Measurements from ENCODE around the gene USP40. TPM values are rescaled to one million over a fixed set of nuclear protein-coding genes. Genes with fewer than 3 reads are reported as not detected.
"Not testable (repeated sequence)": the region's sequence is repeated elsewhere in the genome, so short reads cannot be mapped to it uniquely, and the experiment has no call there.

Gene USP40
- total and polyA plus RNA-seq, 5 experiments from 2014 or later = 6.0 to 19.9 (median 9.4) TPM

DNA sequence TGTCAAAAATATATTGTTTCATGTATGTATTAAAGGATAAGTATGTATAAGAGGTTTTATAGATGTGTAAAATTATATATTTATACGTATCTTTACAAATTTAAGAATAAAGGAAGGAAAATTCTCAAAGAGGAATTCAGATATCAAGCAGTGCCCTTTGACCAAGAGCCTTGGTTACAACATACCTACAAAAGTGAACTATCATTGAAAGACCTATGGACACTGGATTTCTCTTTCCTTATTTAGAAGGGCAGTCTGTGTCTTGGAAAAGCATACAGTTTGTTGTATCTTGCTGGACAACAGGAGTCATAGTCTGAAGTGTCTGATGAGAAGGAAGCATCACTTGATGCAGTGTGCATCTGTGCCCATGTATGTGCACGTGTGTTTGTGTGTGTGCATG, 21.8 kb upstream of the USP40 start:
- no peak for DNase-seq
- H3K4me1 Mint-ChIP-seq = no peaks in the 10 kb centered on the region
- POLR2A ChIA-PET = no interaction called here
- no peak overlapping the region for H3K27ac Mint-ChIP-seq
- H3K4me3 Mint-ChIP-seq = no peak overlapping the region
- peaks cover 0 to 9% (median 0%) of the 10 kb centered on the region in 3 donors for H3K36me3 Mint-ChIP-seq
- H3K27me3 Mint-ChIP-seq = peaks cover 3 to 17% (median 14%) of the 10 kb centered on the region in 5 donors
- H3K9me3 Mint-ChIP-seq = no peaks in the 10 kb centered on the region
- ATAC-seq = no peak

DNA sequence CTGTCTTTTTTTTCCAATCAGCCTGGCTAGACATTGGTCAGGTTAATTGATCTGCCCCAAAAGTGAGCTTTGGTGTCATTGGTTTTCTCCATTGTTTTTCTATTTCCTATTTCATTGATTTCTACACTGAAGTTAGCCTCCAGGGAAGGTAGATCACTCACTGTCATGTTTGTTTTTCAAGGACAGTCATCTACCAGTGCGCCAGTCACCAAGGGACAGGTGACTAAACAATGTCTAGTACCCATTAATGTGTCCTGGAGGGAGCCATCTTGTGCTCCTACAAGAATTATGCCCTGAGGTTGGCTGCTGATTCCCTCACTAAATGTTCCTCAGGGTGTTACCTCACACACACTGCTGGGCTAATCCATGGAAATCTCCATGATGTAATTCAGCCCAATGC, 17.6 kb upstream of the USP40 start:
- DNase-seq (no peak), ATAC-seq (no peak)
- Mint-ChIP-seq H3K36me3 (peaks cover 0 to 9% (median 0%) of the 10 kb centered on the region in 3 donors), H3K27me3 (peaks cover 3 to 15% (median 12%) of the 10 kb centered on the region in 5 donors), H3K4me1 (no peaks in the 10 kb centered on the region), H3K27ac (no peak overlapping the region), H3K4me3 (no peak overlapping the region), H3K9me3 (no peaks in the 10 kb centered on the region)
- POLR2A ChIA-PET = no interaction called here

DNA sequence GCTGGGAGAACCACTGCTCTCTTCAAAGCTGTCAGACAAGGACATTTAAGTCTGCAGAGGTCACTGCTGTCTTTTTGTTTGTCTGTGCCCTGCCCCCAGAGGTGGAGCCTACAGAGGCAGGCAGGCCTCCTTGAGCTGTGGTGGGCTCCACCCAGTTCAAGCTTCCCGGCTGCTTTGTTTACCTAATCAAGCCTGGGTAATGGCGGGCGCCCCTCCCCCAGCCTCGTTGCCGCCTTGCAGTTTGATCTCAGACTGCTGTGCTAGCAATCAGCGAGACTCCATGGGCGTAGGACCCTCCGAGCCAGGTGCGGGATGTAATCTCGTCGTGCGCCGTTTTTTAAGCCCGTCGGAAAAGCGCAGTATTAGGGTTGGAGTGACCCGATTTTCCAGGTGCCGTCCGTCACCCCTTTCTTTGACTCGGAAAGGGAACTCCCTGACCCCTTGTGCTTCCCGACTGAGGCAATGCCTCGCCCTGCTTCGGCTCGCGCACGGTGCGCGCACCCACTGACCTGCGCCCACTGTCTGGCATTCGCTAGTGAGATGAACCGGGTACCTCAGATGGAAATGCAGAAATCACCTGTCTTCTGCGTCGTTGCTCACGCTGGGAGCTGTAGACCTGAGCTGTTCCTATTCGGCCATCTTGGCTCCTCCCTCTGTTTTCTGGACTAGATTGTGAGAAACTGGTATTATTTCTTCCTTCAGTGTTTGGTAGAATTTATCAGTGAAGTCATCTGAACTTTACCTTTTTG, 16.8 kb upstream of the USP40 start:
- not testable (repeated sequence) for DNase-seq

DNA sequence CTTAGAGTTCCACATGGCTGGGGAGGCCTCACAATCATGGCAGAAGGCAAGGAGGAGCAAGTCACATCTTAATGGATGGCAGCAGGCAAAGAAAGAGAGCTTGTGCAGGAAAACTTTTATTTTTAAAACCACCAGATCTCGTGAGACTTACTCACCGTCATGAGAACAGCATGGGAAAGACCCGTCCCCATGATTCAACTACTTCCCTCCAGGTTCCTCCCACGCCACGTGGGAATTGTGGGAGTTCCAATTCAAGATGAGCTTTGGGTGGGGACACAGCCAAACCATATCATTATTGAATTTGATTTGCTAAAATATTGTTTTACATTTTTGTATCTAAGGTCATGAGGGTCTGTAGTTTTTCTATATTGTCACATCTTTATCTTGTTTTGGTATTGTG, 10.8 kb upstream of the USP40 start:
- H3K4me3 Mint-ChIP-seq, H3K9me3 Mint-ChIP-seq, H3K36me3 Mint-ChIP-seq, ATAC-seq, H3K27me3 Mint-ChIP-seq, H3K4me1 Mint-ChIP-seq, DNase-seq: not testable (repeated sequence)
- POLR2A ChIA-PET = interaction anchor here (1.2 kb wide), 1 partner anchor 12 kb away, joined by 4 read pairs; no protein-coding TSS in a partner anchor
- peak overlapping the region in 1 of 10 donors; percentile 22 for H3K27ac Mint-ChIP-seq

More for the DNA sequence above, 16.8 kb upstream of the USP40 start:
- H3K9me3 Mint-ChIP-seq, POLR2A ChIA-PET, ATAC-seq, H3K4me1 Mint-ChIP-seq, H3K36me3 Mint-ChIP-seq: not testable (repeated sequence)
- peaks cover 3 to 15% (median 10%) of the 10 kb centered on the region in 5 donors for H3K27me3 Mint-ChIP-seq
- H3K4me3 Mint-ChIP-seq = peak overlapping the region in 5 of 10 donors; percentile 49 to 85 (median 53)
- peak overlapping the region in 2 of 10 donors; percentile 83 to 92 for H3K27ac Mint-ChIP-seq

DNA sequence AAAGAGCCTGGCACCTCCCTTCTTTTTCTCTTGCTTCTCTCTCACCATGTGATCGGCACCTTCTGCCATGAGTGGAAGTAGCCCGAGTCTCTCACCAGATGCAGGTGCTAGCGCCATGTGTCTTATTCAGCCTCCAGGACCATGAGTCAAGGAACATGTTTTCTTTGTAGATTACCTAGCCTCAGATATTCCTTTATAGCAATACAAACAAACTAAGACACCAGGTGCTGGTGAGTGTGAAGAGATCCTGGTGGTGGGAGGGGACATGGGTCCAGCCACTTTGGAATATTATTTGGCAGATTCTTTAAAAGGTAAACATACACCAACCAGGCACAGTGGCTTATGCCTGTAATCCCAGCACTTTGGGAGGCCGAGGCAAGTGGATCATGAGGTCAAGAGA, 5.9 kb upstream of the USP40 start:
- no peak overlapping the region for H3K27ac Mint-ChIP-seq
- no peak for ATAC-seq

DNA sequence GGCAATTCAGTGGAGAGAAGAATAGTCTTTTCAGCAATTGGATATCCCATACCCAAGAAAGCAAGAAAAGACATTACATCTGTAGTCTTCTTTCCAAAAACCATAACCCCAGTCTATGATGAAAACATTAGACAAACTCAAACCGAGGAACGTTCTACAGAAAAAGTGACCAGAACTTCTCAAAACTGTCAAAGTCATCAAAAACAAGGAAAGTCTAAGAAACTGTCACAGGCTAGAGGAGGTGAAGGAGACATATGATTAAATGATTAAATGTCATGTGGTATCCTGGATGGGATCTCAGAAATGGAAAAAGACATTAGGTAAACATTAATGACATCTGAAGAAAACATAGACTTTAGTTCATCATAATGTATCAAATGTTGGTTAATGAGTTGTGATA, 4.9 kb upstream of the USP40 start:
- peaks cover 0 to 5% (median 0%) of the 10 kb centered on the region in 9 donors for H3K9me3 Mint-ChIP-seq
- no peak overlapping the region for H3K27ac Mint-ChIP-seq
- no peaks in the 10 kb centered on the region for H3K4me1 Mint-ChIP-seq
- DNase-seq = no peak
- POLR2A ChIA-PET = no interaction called here
- peaks cover 0 to 5% (median 0%) of the 10 kb centered on the region in 3 donors for H3K36me3 Mint-ChIP-seq
- peaks cover 0 to 8% (median 0%) of the 10 kb centered on the region in 5 donors for H3K27me3 Mint-ChIP-seq
- no peak for ATAC-seq
- H3K4me3 Mint-ChIP-seq = no peak overlapping the region

More for the DNA sequence above, 5.9 kb upstream of the USP40 start:
- no peaks in the 10 kb centered on the region for H3K4me1 Mint-ChIP-seq
- DNase-seq = no peak
- no peak overlapping the region for H3K4me3 Mint-ChIP-seq
- H3K9me3 Mint-ChIP-seq = peaks cover 0 to 5% (median 0%) of the 10 kb centered on the region in 9 donors
- H3K36me3 Mint-ChIP-seq = peaks cover 0 to 5% (median 0%) of the 10 kb centered on the region in 3 donors
- POLR2A ChIA-PET = interaction anchor here (0.7 kb wide), 1 partner anchor 99 kb away, joined by 3 read pairs; no protein-coding TSS in a partner anchor
- H3K27me3 Mint-ChIP-seq = peaks cover 0 to 8% (median 0%) of the 10 kb centered on the region in 5 donors

DNA sequence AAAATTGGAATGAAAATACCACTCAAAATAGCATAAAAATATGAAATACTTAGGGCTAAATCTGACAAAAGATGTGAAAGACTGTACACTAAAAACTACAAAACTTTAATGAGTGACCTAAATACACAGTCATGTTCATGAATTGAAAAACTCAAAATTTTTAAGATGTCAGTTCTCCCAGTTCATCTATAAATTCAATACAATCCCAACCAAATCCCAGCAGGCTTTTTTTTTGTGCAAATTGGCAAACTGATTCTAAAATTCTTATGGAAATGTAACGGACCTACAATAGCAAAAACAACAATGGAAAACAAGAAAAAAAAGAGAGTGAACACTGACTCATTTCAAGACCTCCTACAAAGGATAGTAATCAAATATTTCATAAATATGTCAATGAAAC, 4.4 kb upstream of the USP40 start:
- ATAC-seq (no peak), DNase-seq (no peak)
- Mint-ChIP-seq H3K9me3 (peaks cover 0 to 5% (median 0%) of the 10 kb centered on the region in 9 donors), H3K4me1 (no peaks in the 10 kb centered on the region), H3K4me3 (no peak overlapping the region), H3K27me3 (peaks cover 0 to 8% (median 0%) of the 10 kb centered on the region in 5 donors), H3K27ac (no peak overlapping the region), H3K36me3 (peaks cover 0 to 5% (median 0%) of the 10 kb centered on the region in 3 donors)
- POLR2A ChIA-PET = no interaction called here

DNA sequence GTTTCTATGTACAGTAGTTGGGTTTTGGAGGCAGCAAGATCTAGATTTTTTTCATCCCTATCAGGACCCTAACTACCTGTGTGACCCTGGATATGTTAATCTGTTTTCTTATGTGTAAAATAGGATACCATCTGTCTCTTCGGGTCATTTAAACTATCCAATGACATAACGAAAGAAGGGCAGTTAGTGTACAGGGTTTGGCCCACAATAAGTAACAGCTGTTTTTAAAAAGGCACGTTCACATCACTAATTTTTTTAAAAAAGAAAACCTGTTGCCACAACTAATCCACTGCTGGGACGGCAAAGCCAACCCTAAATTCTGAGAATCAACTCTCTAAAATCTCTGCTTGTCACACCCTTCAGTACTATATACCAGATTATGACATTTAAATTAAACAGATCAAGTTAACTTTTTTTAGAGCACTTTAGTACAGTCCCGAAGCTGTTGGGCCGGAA, 869 bp downstream of the USP40 start:
- no peaks in the 10 kb centered on the region for H3K9me3 Mint-ChIP-seq
- peak overlapping the region; percentile 90 to 98 (median 96) for H3K4me3 Mint-ChIP-seq
- H3K27me3 Mint-ChIP-seq = peaks cover 0 to 2% (median 0%) of the 10 kb centered on the region in 5 donors
- peak in 1 of 2 donors; percentile 4 for ATAC-seq
- H3K36me3 Mint-ChIP-seq = peaks cover 0 to 8% (median 7%) of the 10 kb centered on the region in 3 donors
- DNase-seq = no peak
- H3K4me1 Mint-ChIP-seq = peaks cover 8 to 22% (median 14%) of the 10 kb centered on the region in 4 donors
- H3K27ac Mint-ChIP-seq = peak overlapping the region; percentile 89 to 98 (median 96)
- POLR2A ChIA-PET = interaction anchor here (0.7 to 1.8 kb wide), 6 partner anchors 8 to 298 kb away, joined by 3 to 9 read pairs (median 4); no protein-coding TSS in a partner anchor

DNA sequence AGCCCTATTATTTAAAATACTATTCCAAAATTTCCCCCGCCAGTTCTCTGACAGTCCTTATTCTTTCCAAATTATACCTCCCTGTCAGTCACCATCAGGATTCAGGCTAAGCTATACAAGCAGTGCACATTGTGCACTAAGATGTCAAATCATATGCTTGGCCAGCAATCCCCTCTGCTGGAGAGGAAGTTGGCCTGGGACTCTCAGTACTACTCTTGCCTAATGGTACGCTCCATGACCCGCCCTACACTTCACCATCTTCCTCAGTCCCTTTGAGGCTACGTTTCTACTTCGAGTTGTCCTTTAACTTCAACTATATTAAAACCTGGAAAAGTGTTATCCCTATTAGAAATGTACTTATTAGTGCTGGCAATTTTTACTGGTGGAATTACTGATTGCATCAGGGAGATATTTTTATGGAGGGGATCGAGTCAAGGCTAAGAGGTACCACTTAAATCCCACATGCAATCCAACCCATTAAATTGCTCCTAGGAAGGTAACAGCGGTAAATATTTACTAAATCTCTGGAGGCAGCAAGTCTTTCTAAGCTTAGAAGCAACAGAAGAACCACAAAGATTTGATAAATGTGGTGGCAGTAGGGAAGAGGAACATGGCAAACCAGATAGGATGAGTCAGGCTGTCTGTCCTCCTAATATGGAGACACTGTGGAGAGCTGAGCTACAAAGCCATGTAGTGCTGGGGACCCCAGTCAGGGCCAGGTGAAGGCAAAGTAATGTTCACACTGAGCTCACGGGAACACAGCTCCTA, 2.7 kb downstream of the USP40 start:
- no peak for DNase-seq
- H3K9me3 Mint-ChIP-seq = no peaks in the 10 kb centered on the region
- H3K27me3 Mint-ChIP-seq = peaks cover 0 to 2% (median 0%) of the 10 kb centered on the region in 5 donors
- POLR2A ChIA-PET = no interaction called here
- no peak overlapping the region for H3K27ac Mint-ChIP-seq
- peaks cover 10 to 22% (median 14%) of the 10 kb centered on the region in 4 donors for H3K4me1 Mint-ChIP-seq
- peak overlapping the region in 1 of 10 donors; percentile 8 for H3K4me3 Mint-ChIP-seq
- H3K36me3 Mint-ChIP-seq = peaks cover 0 to 24% (median 13%) of the 10 kb centered on the region in 3 donors
- no peak for ATAC-seq

DNA sequence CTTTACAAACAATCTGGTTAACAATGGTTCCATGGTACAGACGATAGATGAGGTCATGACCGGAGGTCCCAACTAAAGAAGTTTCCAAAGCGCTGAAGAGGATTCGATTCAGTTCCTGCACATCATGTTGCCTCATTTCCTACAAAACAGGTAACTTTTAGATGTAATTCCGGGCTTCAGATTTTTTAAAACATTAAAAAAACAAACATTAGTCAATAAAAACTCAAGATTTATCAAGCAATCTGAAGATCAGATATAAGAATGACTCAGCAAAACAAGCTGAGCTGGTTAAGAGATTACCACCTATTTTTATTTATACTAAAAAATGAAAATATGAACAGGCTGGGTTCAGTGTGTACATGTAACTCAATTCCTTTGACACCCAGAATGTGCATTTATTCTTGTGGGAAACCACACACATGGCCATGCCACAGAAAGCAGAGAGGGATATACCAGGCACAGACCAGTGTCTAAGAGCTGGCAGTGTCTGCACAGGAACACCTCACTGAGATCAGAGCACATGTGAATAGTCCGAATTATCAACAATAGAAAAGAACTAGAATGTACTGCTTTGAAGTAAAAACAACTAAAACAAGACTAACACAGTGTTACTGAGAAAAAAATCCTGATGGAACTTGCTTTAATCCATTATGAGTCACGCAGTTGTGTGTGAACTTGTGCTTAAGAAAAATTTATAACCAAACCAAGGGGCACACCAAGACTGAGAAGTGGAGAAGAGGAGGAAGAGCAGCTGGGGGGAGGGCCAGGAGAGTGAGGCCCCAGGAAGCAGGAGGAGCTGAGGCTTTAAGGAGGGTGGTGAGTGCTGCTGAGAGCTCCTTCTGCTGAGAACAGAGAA, 9.5 kb downstream of the USP40 start:
- peaks cover 15 to 76% (median 27%) of the 10 kb centered on the region in 3 donors for H3K36me3 Mint-ChIP-seq
- POLR2A ChIA-PET = interaction anchor here (1.5 kb wide), 1 partner anchor 9 kb away, joined by 9 read pairs; the partner anchor contains the start of gene USP40
- H3K4me1 Mint-ChIP-seq = peaks cover 7 to 12% (median 9%) of the 10 kb centered on the region in 4 donors
- H3K4me3 Mint-ChIP-seq = peak overlapping the region in 4 of 10 donors; percentile 23 to 54 (median 34)
- H3K9me3 Mint-ChIP-seq = no peaks in the 10 kb centered on the region
- no peaks in the 10 kb centered on the region for H3K27me3 Mint-ChIP-seq
- peak overlapping the region in 8 of 10 donors; percentile 13 to 86 (median 44) for H3K27ac Mint-ChIP-seq
- ATAC-seq (peak; percentile 47 to 62), DNase-seq (no peak)

DNA sequence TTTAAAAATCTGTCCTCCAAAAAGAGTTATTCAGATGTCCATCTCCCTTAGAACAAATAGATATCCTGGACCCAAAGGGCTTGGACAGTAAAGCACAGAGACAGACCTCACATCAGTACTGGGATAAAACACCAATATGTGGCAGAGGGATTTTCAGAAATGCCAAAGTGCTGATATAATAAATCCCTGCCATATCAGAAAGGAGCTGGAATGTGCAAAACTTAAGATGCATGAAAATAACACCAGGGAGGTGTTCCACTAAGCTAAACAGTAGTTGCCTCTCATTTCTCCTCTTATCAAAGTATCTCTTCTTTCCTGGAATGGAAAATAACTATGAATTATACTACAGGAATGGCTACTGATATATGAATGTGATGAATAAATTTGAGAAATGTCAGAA, 13.2 kb downstream of the USP40 start:
- Mint-ChIP-seq H3K4me1 (peaks cover 7 to 12% (median 8%) of the 10 kb centered on the region in 4 donors), H3K9me3 (no peaks in the 10 kb centered on the region), H3K27ac (no peak overlapping the region), H3K36me3 (peaks cover 15 to 74% (median 26%) of the 10 kb centered on the region in 3 donors), H3K27me3 (no peaks in the 10 kb centered on the region), H3K4me3 (no peak overlapping the region)
- no peak for ATAC-seq
- POLR2A ChIA-PET = no interaction called here
- no peak for DNase-seq

DNA sequence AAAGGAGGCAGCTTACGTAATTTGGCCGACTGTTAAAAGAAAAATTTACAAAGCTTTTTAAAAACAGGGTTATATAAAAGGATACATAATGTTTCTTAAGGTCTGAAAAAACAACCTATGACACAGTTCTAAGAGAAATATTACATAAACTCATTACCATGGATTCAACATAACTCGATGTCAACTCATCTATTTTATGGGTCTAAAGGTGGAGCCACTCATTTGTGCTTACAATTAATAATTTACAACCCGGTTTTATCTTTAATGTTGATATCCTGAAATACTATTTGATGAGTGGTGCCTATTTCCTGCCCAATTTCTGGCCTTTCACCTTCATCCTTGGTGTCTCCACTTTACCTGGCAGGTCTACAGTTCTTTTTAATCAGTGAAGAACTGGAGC, 15.1 kb downstream of the USP40 start:
- Mint-ChIP-seq H3K9me3 (no peaks in the 10 kb centered on the region), H3K36me3 (peaks cover 10 to 74% (median 30%) of the 10 kb centered on the region in 3 donors), H3K4me1 (peaks cover 0 to 2% (median 0%) of the 10 kb centered on the region in 4 donors), H3K27ac (no peak overlapping the region), H3K27me3 (no peaks in the 10 kb centered on the region), H3K4me3 (no peak overlapping the region)
- ATAC-seq (no peak), DNase-seq (no peak)
- POLR2A ChIA-PET = no interaction called here

Data from naive thymus-derived CD8-positive, alpha-beta T cell (primary cell).